M059J (cell line): ENCODE measurements around the gene PLPP2. TPM values are rescaled to one million over a fixed set of nuclear protein-coding genes. Genes with fewer than 3 reads are reported as not detected.

Experiments used
- DNase-seq: peaks from one replicate; pipeline ENCODE4 v3.0.0-alpha.2; 2012; ENCODE audit warnings: low read depth
- total RNA-seq: library from RNA; depleted of rRNA; stranded (reverse); fragments of >200 nt; shearing (Covaris generic); gene quantifications from 2 replicates; pipeline ENCODE4 v1.2.3, GENCODE V29; 2014; rRNA removed

The PLPP2 gene
- total RNA-seq = 32.6 and 39.3 TPM in 2 replicates

- no peak for DNase-seq
These were observed at the start of gene PLPP2 for GRCh38 chr19:291006-291521. Gene PLPP2, minus strand, starts transcription at chr19:291403. Its CDS starts 67 bp downstream, at chr19:291336.

DNA sequence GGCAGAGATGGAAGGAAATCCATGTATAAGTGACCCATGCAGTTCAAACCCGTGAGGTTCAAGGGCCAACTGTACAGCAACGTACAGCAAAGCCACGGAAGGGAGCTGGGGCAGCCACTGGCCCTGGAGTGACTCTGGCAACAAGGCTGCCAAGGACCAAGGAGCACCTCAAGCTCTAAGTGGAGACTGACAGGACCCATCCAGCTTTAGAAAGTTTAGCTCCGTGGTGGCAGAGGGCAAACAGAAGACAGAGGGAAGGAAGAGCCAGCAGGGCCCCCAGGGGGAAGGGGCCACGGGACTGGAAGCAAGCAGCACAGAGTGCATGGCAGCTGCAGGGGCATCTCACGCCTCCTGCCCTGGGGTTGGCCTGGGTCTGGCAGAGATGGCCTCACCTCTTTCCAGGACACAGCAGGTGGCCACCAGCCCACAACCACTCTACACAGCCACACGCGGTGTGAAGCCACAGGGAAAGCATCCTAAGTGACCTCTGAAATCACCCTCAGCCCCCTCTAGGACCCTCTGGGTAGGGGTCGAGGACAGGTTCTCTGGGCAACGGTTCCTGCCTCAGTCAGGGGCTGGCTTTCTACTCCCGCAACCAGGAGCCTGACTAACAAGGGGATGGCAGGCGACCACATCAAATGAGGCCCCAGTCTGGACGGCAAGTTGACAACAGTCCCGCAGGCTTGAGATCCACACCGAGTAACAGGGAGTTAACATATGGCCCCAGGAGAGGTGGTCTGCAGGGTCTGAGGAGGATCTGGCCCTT, 49.6 kb upstream of the PLPP2 start:
- DNase-seq = no peak

GRCh38 chr19:339262-339887, 48.2 kb upstream of the PLPP2 start:
- DNase-seq = peak; percentile 40

DNA sequence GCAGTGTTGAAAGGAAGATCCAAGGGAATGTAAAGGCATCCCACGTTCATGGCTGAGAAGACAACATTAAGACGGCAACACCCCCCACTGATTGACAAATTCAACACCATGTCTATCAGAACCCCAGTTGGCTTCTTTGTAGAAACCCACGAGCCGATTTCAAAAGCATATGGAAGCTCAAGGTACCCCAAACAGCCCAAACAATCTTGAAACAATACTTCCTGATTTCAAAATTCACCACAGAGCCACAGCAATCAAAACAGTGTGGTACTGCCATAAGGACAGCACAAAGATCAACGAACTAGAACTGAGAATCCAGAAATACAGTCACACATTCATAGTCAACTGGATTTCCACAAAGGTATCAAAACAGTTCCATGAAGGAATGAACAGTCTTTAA, 47.2 kb upstream of the PLPP2 start:
- DNase-seq = no peak

GRCh38 chr19:336067-336614, 44.9 kb upstream of the PLPP2 start:
- no peak for DNase-seq

- no peak for DNase-seq
These were observed 44.4 kb upstream of the PLPP2 start for GRCh38 chr19:335486-336066.

DNA sequence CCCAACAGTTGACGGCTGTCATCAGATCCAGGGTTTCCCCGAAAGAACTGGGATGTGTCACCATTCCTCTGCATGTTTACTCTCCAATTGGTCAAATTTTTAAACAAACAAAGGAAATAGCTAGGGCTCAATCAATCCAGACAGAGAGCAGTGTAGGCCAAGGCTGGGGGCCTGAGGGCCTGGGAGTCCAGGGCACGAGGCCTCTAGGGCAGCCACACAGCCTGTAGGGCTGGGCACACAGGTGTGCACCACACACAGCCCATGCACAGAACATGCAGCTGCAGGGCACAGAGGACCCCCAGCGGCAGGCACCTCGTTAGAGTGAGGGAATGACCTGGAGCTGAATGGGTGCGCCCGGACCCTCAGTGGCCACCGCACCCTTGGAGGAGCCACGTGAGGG, 43.9 kb upstream of the PLPP2 start:
- no peak for DNase-seq

DNA sequence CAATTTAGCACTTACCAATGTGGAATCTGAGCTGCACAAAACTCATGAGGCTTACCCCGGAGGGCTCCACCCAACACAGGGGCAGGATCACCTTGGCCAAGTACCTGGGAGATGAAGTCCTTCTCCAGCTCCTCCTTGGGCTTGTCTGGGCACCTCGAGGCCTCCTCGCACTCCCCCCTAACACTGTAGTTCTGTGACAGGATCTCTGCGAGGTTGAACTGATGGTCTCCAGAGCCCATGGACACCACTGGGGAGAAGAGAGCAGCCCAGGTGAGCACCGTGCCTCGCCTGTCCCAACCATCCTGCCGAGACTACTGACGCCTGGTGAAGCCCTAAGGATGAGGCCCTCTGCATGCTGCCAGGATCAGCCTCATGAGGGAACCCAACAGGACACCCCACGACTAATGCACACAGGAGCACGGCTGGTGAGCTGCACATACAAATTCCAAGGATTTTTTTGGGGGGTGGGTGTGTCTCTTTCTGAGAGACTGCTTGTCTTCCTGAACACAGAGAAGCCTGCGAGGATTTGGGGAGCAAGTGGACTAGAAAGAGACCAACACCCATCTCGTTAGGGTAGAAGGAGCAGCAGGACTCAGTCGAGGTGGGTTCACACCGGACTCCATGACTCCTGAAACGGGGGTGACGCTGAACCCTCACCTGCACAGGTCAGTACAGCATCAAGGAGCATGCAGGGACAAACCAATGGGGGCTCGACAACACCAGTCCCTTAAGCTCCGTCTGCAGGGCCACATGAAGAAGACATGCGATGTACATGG, 43.3 kb upstream of the PLPP2 start:
- DNase-seq = no peak

DNA sequence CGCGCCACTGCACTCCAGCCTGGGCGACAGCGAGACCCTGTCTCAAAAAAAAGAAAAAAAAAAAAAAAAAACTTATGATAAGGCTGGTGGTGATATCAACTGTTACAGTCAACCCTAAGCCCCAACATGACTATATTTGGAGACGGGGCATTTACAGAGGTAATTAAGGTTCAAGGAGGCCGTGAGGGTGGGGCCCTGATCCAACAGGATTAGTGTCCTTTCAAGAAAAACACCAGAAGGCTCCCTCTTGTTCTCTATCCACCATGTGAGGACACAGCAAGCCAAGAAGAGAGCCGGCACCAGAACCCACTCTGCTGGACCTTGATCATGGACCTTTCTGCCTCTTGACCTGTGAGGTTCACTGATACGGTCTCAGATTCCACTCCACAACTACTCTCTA, 39.3 kb upstream of the PLPP2 start:
- no peak for DNase-seq

GRCh38 chr19:329876-330275, 38.7 kb upstream of the PLPP2 start:
- DNase-seq = no peak

- peak; percentile 21 for DNase-seq
These were observed 36.9 kb upstream of the PLPP2 start for GRCh38 chr19:328025-328505.

GRCh38 chr19:327291-328024, 36.3 kb upstream of the PLPP2 start:
- no peak for DNase-seq

DNA sequence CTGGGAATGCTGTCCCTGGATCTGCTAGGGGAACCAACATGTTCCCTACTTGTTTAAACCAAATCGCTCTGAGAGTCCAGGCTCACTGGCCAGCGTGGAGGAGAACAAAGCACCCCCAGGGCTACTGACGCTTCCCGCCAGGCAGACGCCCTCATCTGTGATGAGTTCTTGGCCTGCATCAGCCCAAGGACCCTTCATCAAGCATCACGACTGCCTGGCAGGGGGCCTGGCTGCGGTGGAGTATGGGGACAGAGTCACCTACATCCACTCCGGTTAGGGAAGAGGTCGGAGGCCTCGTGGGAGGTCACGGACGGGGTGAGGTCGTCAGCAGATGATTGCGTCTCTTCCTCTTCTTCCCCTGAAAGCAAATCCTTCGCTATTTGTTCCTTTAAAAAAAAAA, 35.7 kb upstream of the PLPP2 start:
- DNase-seq = no peak

DNA sequence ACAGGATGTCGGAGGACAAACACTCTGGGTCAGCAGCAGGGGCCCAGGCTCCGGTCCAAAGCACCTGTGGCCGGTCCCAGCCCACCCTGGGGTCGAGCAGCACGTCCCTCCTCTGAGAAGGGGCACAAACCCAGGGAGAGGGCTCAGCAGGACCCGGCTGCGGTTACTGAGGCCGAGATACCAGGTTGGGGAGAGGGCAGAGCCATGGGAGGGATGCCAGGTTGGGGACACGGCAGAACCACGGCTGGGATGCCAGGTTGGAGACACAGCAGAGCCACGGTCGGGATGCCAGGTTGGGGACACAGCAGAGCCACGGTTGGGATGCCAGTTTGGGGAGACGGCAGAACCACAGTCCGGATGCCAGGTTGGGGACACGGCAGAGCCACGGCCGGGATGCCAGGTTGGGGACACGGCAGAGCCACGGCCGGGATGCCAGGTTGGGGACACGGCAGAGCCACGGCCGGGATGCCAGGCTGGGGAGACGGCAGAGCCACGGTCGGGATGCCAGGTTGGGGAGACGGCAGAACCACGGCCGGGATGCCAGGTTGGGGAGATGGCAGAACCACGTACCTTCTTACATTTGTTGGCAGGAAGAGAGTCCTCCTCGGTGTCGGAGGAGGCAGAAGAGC, 34.8 kb upstream of the PLPP2 start:
- no peak for DNase-seq

- no peak for DNase-seq
These were observed 34.2 kb upstream of the PLPP2 start for GRCh38 chr19:325173-325936.

- no peak for DNase-seq
These were observed 33.5 kb upstream of the PLPP2 start for GRCh38 chr19:324716-325115.

DNA sequence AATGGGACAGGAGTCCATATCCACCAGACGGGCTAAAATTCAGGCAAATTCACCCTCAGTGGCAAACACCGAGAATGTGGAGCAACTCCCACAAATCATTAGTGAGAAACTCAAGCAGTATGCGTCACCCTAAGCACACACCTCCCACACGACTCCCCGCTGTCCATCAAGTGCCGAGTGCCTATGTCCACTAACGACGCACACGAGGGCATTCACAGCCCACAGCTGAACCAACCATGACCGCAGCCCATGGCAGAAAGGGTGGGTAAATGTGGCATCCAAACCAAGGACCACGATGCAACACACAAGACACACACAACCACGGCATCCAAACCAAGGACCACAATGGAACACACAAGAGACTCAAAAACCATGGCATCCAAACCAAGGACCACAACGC, 31.4 kb upstream of the PLPP2 start:
- no peak for DNase-seq

GRCh38 chr19:318509-318774, 27.2 kb upstream of the PLPP2 start:
- DNase-seq = no peak

GRCh38 chr19:317710-318508, 26.7 kb upstream of the PLPP2 start:
- DNase-seq = no peak
